Measurements from ENCODE around the gene FAM53B. TPM values are rescaled to one million over a fixed set of nuclear protein-coding genes. Genes with fewer than 3 reads are reported as not detected.

The FAM53B gene
- total RNA-seq, 1 experiment from 2014 or later: 9.8 TPM

- BruUV-seq (replicated peaks): no TSS peak
- Histone ChIP-seq H3K9me3 (ENCODE audit: insufficient read depth, low read depth) (no peaks in the 10 kb centered on the region), H3K36me3 (ENCODE audit: low read depth) (no peaks in the 10 kb centered on the region), H3F3A (ENCODE audit: insufficient read depth, low read depth) (peaks cover 13% of the 10 kb centered on the region; the same call in 1 of the 2 replicates), H3K4me2 (no peak overlapping the region), H3K4me3 (no peak overlapping the region), H4K20me1 (ENCODE audit: insufficient read depth) (no peaks in the 10 kb centered on the region; the same call in 1 of the 2 replicates), H3K79me2 (ENCODE audit: low read depth) (no peaks in the 10 kb centered on the region), H3K4me1 (replicated peaks; ENCODE audit: insufficient read depth) (peaks cover 29% of the 10 kb centered on the region), H2AFZ (no peak overlapping the region), H3K27ac (no peak overlapping the region), H3K27me3 (ENCODE audit: insufficient read depth, low read depth) (no peaks in the 10 kb centered on the region), H3K9me2 (ENCODE audit: insufficient read depth) (no peaks in the 10 kb centered on the region)
- TF ChIP-seq EZH2 (IDR thresholded peaks at IDR 0.05; ENCODE audit: low read depth): no peak
- no peak for TF ChIP-seq CTCF (conservative IDR thresholded peaks at IDR 0.05)
- ChIA-PET POLR2A (ENCODE audit: unreplicated experiment) (no interaction called here), CTCF (no interaction called here)
- intact Hi-C loops (cut with micrococcal nuclease; ENCODE audit: unreplicated experiment): loop anchor here (5.0 kb wide), 1 partner anchor 113 kb away; the partner anchor contains the start of gene FAM53B
- DNase-seq: no peak
Measured at GRCh38 chr10:124629415-124629814, 114.8 kb downstream of the FAM53B start.

GRCh38 chr10:124628676-124629021, 115.5 kb downstream of the FAM53B start:
- H3K27ac ChIP-seq: no peak overlapping the region
- TF ChIP-seq CTCF (conservative IDR thresholded peaks at IDR 0.05) (no peak), EZH2 (IDR thresholded peaks at IDR 0.05; ENCODE audit: low read depth) (no peak)
- no TSS peak for BruUV-seq (replicated peaks)
- CTCF ChIA-PET: no interaction called here
- no peaks in the 10 kb centered on the region for H3K79me2 ChIP-seq (ENCODE audit: low read depth)
- no peak overlapping the region for H3K4me3 ChIP-seq
- intact Hi-C loops (cut with micrococcal nuclease; ENCODE audit: unreplicated experiment): loop anchor here (5.0 kb wide), 1 partner anchor 114 kb away; the partner anchor contains the start of gene FAM53B
- no peak overlapping the region for H3K4me2 ChIP-seq
- no peaks in the 10 kb centered on the region for H3K36me3 ChIP-seq (ENCODE audit: low read depth)
- no peaks in the 10 kb centered on the region for H3K9me2 ChIP-seq (ENCODE audit: insufficient read depth)
- no peaks in the 10 kb centered on the region; the same call in 1 of the 2 replicates for H4K20me1 ChIP-seq (ENCODE audit: insufficient read depth)
- H3K27me3 ChIP-seq (ENCODE audit: insufficient read depth, low read depth): no peaks in the 10 kb centered on the region
- no peak for DNase-seq
- H3F3A ChIP-seq (ENCODE audit: insufficient read depth, low read depth): peaks cover 13% of the 10 kb centered on the region; the same call in 1 of the 2 replicates
- peaks cover 29% of the 10 kb centered on the region for H3K4me1 ChIP-seq (replicated peaks; ENCODE audit: insufficient read depth)
- no peak overlapping the region for H2AFZ ChIP-seq
- H3K9me3 ChIP-seq (ENCODE audit: insufficient read depth, low read depth): no peaks in the 10 kb centered on the region
- POLR2A ChIA-PET (ENCODE audit: unreplicated experiment): no interaction called here

- no peaks in the 10 kb centered on the region for H3K9me3 ChIP-seq (ENCODE audit: insufficient read depth, low read depth)
- H3F3A ChIP-seq (ENCODE audit: insufficient read depth, low read depth): peaks cover 13% of the 10 kb centered on the region; the same call in 1 of the 2 replicates
- H4K20me1 ChIP-seq (ENCODE audit: insufficient read depth): no peaks in the 10 kb centered on the region; the same call in 1 of the 2 replicates
- no peak for DNase-seq
- ChIA-PET POLR2A (ENCODE audit: unreplicated experiment) (interaction anchor here (0.6 kb wide), 1 partner anchor 21 kb away, joined by 3 read pairs; no protein-coding TSS in a partner anchor), CTCF (no interaction called here)
- TF ChIP-seq CTCF (conservative IDR thresholded peaks at IDR 0.05) (no peak), EZH2 (IDR thresholded peaks at IDR 0.05; ENCODE audit: low read depth) (no peak)
- H2AFZ ChIP-seq: no peak overlapping the region
- H3K4me3 ChIP-seq: no peak overlapping the region
- H3K79me2 ChIP-seq (ENCODE audit: low read depth): no peaks in the 10 kb centered on the region
- no TSS peak for BruUV-seq (replicated peaks)
- peaks cover 29% of the 10 kb centered on the region for H3K4me1 ChIP-seq (replicated peaks; ENCODE audit: insufficient read depth)
- H3K27ac ChIP-seq: no peak overlapping the region
- no peaks in the 10 kb centered on the region for H3K27me3 ChIP-seq (ENCODE audit: insufficient read depth, low read depth)
- no peaks in the 10 kb centered on the region for H3K36me3 ChIP-seq (ENCODE audit: low read depth)
- H3K4me2 ChIP-seq: peak overlapping the region; percentile 65
- H3K9me2 ChIP-seq (ENCODE audit: insufficient read depth): no peaks in the 10 kb centered on the region
- intact Hi-C loops (cut with micrococcal nuclease; ENCODE audit: unreplicated experiment): loop anchor here (2.0 to 5.0 kb wide), 2 partner anchors 91 to 114 kb away; partner anchors contain the start of gene FAM53B
Measured at GRCh38 chr10:124627866-124628675, 116.1 kb downstream of the FAM53B start.
